PC-3 (cell line): ENCODE data around the gene FAM171A2.

ENCODE experiments used
- CTCF ChIP-seq: fragments of 300-600 bp; sonication (generic); conservative IDR thresholded peaks from 2 replicates; pipeline ENCODE4 v1.5.1; 2017; ENCODE audit warnings: antibody characterized with exemption, low read depth, mild to moderate bottlenecking, low read length
- EZH2 ChIP-seq: fragments of 300-600 bp; sonication (generic); IDR thresholded peaks from one replicate; pipeline ENCODE4 v1.6.1; 2017; ENCODE audit warnings: antibody characterized with exemption, mild to moderate bottlenecking, low read length; ENCODE audit not compliant: unreplicated experiment

DNA sequence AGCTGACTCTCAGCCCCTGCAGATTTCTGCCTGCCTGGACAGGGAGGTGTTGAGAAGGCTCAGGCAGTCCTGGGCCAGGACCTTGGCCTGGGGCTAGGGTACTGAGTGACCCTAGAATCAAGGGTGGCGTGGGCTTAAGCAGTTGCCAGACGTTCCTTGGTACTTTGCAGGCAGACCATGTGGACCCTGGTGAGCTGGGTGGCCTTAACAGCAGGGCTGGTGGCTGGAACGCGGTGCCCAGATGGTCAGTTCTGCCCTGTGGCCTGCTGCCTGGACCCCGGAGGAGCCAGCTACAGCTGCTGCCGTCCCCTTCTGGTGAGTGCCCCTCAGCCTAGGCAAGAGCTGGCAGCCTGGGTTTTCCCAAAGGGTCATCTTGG lies 14.7 kb downstream of the FAM171A2 start:
- TF ChIP-seq CTCF: no peak
- no peak for TF ChIP-seq EZH2
